Endothelial cell of umbilical vein (primary cell): Measurements from ENCODE around the gene FAM168B.

Experiments used
- CTCF ChIP-seq, 2 donors: IDR thresholded peaks; 1 replicate in 1 of 2; 2 replicates in 1 of 2; pipeline ENCODE4 v1.5.1; 2011; ENCODE audit warnings: low read length in 2 of 2, mild to moderate bottlenecking in 2 of 2, moderate library complexity in 2 of 2, control low read depth in 1 of 2, inconsistent platforms in 1 of 2, low read depth in 1 of 2; ENCODE audit not compliant: insufficient read depth in 1 of 2; ENCODE audit errors: extremely low read depth in 1 of 2
- EZH2 ChIP-seq: IDR thresholded peaks from 2 replicates; pipeline ENCODE4 v1.6.1; 2012; ENCODE audit warnings: borderline replicate concordance, low read depth, mild to moderate bottlenecking, moderate library complexity, low read length, inconsistent platforms; ENCODE audit not compliant: severe bottlenecking
- FOS ChIP-seq: IDR thresholded peaks from 2 replicates; pipeline ENCODE4 v1.6.1; 2011; ENCODE audit warnings: mild to moderate bottlenecking, low read length, moderate library complexity, borderline replicate concordance; ENCODE audit not compliant: insufficient read depth
- GATA2 ChIP-seq: IDR thresholded peaks from 2 replicates; pipeline ENCODE4 v1.7.0; 2011; ENCODE audit warnings: low read depth, mild to moderate bottlenecking, moderate library complexity, mixed read lengths, low read length; ENCODE audit not compliant: insufficient read length, insufficient read depth
- JUN ChIP-seq: IDR thresholded peaks from 2 replicates; pipeline ENCODE4 v1.6.1; 2011; ENCODE audit warnings: borderline replicate concordance, low read depth; ENCODE audit not compliant: insufficient read length, insufficient read depth
- MYC ChIP-seq: IDR thresholded peaks from one replicate; pipeline ENCODE4 v1.6.1; 2011; ENCODE audit warnings: mild to moderate bottlenecking, low read depth, low read length
- POLR2A ChIP-seq: IDR thresholded peaks from 2 replicates; pipeline ENCODE4 v1.6.1; 2012; ENCODE audit warnings: low read depth, mild to moderate bottlenecking, control low read depth, low read length
- POLR2AphosphoS5 ChIP-seq: IDR thresholded peaks from 2 replicates; pipeline ENCODE4 v1.6.1; 2012; ENCODE audit warnings: low read depth, mild to moderate bottlenecking, control low read depth, low read length, moderate library complexity; ENCODE audit not compliant: insufficient read depth
- TF ChIP-seq, protein P1 (sequence below): IDR thresholded peaks from 2 replicates; pipeline ENCODE4 v1.6.1; 2011; ENCODE audit not compliant: insufficient read depth, insufficient read length

- TF ChIP-seq CTCF (IDR thresholded peaks at IDR 0.05; ENCODE audit: extremely low read depth in 1 of 2, insufficient read depth in 1 of 2, low read depth in 1 of 2, low read length in 2 of 2) (no peak), POLR2A (no peak), MYC (no peak), GATA2 (no peak), EZH2 (no peak), POLR2AphosphoS5 (no peak), FOS (no peak), JUN (no peak)
- TF ChIP-seq, protein P1, sequence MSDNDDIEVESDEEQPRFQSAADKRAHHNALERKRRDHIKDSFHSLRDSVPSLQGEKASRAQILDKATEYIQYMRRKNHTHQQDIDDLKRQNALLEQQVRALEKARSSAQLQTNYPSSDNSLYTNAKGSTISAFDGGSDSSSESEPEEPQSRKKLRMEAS: no peak
These were observed 36.4 kb downstream of the FAM168B start for GRCh38 chr2:131056932-131057287.
